ENCODE measurements around the gene FSTL5.
"Not testable (repeated sequence)": the region's sequence is repeated elsewhere in the genome, so short reads cannot be mapped to it uniquely, and the experiment has no call there.

Gene FSTL5

DNA sequence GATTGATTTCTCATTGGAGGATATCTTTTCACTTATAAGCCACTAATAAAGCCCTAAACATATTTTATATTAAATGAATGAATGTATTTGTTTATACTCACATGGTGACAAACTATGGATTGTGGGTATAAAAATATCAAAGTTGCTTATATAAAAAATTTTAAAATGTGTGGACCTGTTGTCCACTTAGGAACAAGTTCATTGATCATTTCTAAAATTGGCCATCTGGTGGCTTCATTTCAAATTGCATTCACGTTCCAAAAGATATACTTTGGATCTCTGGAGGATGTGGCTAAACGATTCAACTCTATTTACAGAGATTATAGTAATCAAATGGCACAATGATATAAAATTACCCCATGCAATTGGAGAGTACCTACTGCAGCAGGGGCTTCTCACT lies 32.5 kb downstream of the FSTL5 start:
- Mint-ChIP-seq H3K9me3 (peaks cover 1 to 3% of the 10 kb centered on the region in 2 donors), H3K36me3 (no peaks in the 10 kb centered on the region), H3K4me1 (no peaks in the 10 kb centered on the region), H3K4me3 (no peak overlapping the region), H3K27ac (no peak overlapping the region), H3K27me3 (no peaks in the 10 kb centered on the region)
- no peak for DNase-seq
- ATAC-seq (replicated peaks), result no peak

DNA sequence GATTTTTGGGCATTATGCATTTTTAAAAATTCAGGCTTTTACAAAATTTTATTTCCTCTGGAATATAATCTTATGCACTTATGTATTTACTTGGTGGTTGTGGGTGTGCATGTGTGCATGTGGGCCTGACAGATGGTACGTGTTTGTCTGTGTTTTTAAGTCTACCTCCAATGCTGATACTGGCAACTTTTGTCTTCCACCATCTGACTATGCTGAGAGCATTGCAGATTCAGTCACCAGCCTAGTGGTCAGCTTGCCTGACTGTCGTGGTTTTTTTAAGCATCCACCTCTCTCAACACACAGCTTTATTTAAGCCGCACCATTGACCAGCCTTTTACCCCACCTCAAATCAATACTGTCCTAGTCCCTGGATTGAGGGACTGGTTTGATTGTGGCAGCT lies 37.1 kb downstream of the FSTL5 start:
- Mint-ChIP-seq H3K27me3 (no peaks in the 10 kb centered on the region), H3K9me3 (peaks cover 0 to 3% of the 10 kb centered on the region in 2 donors), H3K27ac (no peak overlapping the region), H3K4me3 (no peak overlapping the region), H3K4me1 (no peaks in the 10 kb centered on the region), H3K36me3 (no peaks in the 10 kb centered on the region)
- ATAC-seq (replicated peaks), result no peak
- no peak for DNase-seq

DNA sequence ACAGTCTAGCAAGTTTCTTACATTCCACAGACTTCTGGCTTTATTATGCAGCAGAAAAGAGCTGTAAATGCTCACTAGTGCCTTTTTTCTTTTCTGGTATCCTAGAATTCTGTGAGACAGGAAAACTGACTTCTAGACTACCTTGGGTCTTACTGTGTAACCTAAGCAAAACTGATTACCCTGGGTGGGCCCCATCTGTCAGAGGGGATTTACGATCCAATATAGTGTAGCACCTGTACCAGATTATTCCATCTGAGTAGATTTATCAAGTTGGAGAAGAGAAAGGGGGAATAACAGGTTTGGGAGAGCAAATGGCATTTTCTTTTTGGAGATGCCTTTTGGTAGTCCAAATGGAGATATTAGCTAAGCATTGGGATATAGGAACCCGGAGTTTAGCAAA lies 46.7 kb downstream of the FSTL5 start:
- no peak for ATAC-seq (replicated peaks)
- Mint-ChIP-seq H3K36me3 (no peaks in the 10 kb centered on the region), H3K27ac (no peak overlapping the region), H3K27me3 (no peaks in the 10 kb centered on the region), H3K4me1 (no peaks in the 10 kb centered on the region), H3K4me3 (no peak overlapping the region), H3K9me3 (no peaks in the 10 kb centered on the region)
- no peak for DNase-seq

DNA sequence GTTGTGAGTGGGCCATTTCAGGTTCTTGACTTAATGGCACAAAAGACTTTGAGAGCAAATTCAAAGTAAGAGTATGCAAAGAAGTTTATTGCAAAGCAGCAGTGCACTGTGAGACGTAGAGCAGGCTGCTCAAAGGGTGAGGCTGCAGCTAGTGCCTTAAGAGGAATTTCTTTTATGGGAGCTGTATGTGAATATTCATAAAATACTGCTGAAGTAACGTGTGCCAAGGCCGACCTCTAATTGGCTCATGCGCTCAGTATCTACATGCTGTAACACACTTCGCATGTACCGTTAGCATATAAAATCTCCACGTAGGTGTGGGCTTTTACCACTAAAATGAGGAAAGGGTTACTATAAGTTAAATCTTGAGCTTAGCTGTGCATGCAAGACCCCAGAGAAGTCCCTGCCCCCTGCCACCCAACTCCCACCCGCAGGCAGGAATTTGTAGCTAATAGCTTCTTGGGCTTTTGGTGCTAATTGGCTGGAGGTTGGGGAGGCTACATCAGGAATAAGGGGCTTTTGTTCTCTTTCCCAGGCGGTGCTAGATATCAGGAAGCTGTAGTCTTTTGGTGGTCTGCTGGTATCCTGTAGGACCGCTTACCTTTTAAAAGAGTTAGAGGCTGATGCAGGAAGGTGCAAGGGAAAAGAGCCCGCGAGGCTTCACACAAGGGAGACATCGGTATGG lies 47.6 kb downstream of the FSTL5 start:
- Mint-ChIP-seq H3K36me3 (no peaks in the 10 kb centered on the region), H3K4me1 (no peaks in the 10 kb centered on the region), H3K27me3 (no peaks in the 10 kb centered on the region), H3K9me3 (no peaks in the 10 kb centered on the region), H3K27ac (no peak overlapping the region), H3K4me3 (no peak overlapping the region)
- ATAC-seq (replicated peaks), result no peak
- DNase-seq, result no peak

DNA sequence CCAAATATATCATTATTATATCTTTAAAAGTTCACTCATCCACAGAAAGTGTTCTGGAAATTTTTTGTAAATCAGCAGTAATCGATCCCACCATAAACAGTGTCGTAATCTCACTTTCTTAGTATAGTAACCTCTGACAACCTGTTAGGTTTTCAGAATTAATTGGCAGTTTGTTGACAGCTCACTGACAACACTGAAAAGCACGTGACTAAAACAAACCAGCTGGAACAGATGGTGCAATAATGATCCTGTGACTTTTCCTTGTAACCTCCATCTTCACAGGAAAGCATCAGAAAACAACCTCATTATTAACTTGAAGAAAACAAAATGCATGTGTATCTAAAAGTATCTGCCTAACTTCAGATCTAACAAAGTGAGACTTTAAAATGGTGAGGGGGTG lies 48.5 kb downstream of the FSTL5 start:
- ATAC-seq (replicated peaks), result no peak
- H3K27me3 Mint-ChIP-seq, result no peaks in the 10 kb centered on the region
- DNase-seq, result no peak
- no peaks in the 10 kb centered on the region for H3K9me3 Mint-ChIP-seq
- no peak overlapping the region for H3K27ac Mint-ChIP-seq
- no peak overlapping the region for H3K4me3 Mint-ChIP-seq
- H3K4me1 Mint-ChIP-seq, result no peaks in the 10 kb centered on the region
- no peaks in the 10 kb centered on the region for H3K36me3 Mint-ChIP-seq

DNA sequence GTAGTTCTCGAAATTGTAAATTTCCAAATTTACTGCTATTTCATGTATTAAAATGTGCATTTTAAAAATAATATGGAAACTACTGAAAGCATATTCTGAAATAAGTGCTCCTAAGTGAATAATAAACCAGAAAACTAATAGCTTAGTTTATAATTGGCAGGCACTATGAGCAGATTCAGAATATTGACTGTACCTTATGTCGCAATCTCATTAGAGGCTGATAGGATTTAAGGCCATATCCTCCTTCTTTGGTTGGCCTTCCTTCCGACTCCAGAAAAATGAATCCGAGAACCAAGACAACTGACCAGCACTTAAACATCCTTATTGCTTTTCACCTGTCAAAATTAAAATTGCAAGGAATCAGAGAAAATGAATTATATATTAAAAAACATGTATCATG lies 52.7 kb downstream of the FSTL5 start:
- ATAC-seq (replicated peaks), result no peak
- no peak overlapping the region for H3K4me3 Mint-ChIP-seq
- H3K4me1 Mint-ChIP-seq, result no peaks in the 10 kb centered on the region
- no peaks in the 10 kb centered on the region for H3K9me3 Mint-ChIP-seq
- H3K27ac Mint-ChIP-seq, result no peak overlapping the region
- no peaks in the 10 kb centered on the region for H3K36me3 Mint-ChIP-seq
- DNase-seq, result no peak
- H3K27me3 Mint-ChIP-seq, result no peaks in the 10 kb centered on the region

DNA sequence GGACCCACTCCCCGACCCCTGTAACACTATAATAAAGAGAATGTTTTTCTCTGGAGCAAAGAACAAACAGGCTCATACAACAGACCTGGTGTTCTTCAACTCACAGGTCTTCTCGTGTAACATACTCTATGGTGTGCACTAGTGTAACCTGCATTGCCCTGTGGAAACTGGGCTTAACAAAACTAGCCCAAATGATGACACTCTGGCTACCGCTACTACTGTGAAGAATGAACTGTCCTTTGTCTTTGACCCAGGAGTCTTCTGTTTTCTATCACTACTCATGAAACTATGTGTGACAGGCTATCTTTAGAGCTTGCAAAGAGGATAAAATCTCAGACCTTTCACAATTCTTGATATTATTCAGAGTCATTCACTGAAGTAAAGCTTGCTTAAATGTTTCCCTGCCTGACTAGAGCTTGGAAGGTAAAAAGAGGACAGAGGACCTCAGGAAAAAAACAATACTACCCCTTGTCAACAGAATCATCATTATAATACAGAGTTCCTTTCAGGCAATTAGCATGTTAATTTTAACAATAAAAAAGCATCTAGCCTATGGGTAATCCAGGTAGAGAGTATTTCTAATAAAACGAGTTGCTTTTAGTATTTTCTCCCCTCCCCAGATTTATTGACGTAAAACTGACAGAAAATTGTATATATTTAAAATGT lies 59.2 kb downstream of the FSTL5 start:
- no peaks in the 10 kb centered on the region for H3K27me3 Mint-ChIP-seq
- H3K27ac Mint-ChIP-seq, result no peak overlapping the region
- H3K36me3 Mint-ChIP-seq, result no peaks in the 10 kb centered on the region
- peaks cover 0 to 4% of the 10 kb centered on the region in 2 donors for H3K9me3 Mint-ChIP-seq
- ATAC-seq (replicated peaks), result no peak
- H3K4me1 Mint-ChIP-seq, result no peaks in the 10 kb centered on the region
- H3K4me3 Mint-ChIP-seq, result no peak overlapping the region
- no peak for DNase-seq

DNA sequence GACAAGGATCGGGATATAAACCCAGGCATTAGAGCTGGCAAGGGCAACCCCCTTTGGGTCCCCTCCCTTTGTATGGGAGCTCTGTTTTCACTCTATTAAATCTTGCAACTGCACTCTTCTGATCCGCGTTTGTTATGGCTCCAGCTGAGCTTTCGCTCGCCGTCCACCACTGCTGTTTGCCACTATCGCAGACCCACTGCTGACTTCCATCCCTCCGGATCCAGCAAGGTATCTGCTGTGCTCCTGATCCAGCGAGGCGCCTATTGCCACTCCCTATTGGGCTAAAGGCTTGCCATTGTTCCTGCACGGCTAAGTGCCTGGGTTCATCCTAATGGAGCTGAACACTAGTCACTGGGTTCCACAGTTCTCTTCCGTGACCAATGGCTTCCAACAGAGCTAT lies 59.9 kb downstream of the FSTL5 start:
- H3K4me3 Mint-ChIP-seq; ATAC-seq (replicated peaks); H3K27me3 Mint-ChIP-seq; H3K27ac Mint-ChIP-seq; H3K4me1 Mint-ChIP-seq; DNase-seq; H3K36me3 Mint-ChIP-seq; H3K9me3 Mint-ChIP-seq: not testable (repeated sequence)

DNA sequence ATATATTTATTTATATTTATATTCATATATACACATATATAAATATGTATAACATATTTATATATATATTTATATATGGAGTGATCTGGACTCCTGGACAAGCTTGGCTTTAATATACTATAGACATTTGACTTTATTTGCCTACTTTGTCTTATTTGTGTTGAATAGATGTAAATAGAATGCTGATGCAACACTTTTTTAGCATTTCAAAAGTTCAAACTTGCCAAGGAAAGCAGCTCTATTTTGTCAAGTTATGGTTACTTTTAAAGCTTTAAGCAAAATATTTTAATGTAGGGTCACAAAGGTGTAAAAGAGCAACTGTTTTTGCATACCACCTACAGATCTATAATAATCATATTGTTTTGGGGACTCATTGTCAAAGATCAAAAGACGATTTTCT lies 61.1 kb downstream of the FSTL5 start:
- no peak overlapping the region for H3K4me3 Mint-ChIP-seq
- no peak overlapping the region for H3K27ac Mint-ChIP-seq
- H3K36me3 Mint-ChIP-seq, result no peaks in the 10 kb centered on the region
- DNase-seq, result no peak
- ATAC-seq (replicated peaks), result no peak
- H3K27me3 Mint-ChIP-seq, result no peaks in the 10 kb centered on the region
- no peaks in the 10 kb centered on the region for H3K4me1 Mint-ChIP-seq
- peaks cover 0 to 4% of the 10 kb centered on the region in 2 donors for H3K9me3 Mint-ChIP-seq

DNA sequence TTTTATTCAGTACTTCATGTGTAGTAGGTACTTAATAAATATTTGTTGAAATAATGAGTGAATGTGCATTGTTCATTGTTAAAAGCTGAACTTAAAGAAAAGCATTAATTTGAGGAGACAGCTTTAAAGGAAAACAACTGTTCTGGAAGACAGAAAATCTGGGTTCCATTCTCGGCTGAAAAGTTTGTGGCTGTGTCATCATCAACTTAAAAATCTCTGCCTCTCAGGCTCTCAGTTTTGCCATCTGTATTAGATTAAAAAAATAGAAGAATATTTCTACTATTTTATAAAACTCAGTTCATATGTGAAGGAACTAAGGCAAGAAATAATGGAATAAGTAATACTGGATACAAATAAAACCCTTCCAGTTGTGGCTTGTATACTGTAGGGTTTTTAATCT lies 62.5 kb downstream of the FSTL5 start:
- Mint-ChIP-seq H3K4me3 (no peak overlapping the region), H3K9me3 (peaks cover 0 to 4% of the 10 kb centered on the region in 2 donors), H3K27ac (no peak overlapping the region), H3K4me1 (no peaks in the 10 kb centered on the region), H3K36me3 (no peaks in the 10 kb centered on the region), H3K27me3 (no peaks in the 10 kb centered on the region)
- no peak for ATAC-seq (replicated peaks)
- no peak for DNase-seq

DNA sequence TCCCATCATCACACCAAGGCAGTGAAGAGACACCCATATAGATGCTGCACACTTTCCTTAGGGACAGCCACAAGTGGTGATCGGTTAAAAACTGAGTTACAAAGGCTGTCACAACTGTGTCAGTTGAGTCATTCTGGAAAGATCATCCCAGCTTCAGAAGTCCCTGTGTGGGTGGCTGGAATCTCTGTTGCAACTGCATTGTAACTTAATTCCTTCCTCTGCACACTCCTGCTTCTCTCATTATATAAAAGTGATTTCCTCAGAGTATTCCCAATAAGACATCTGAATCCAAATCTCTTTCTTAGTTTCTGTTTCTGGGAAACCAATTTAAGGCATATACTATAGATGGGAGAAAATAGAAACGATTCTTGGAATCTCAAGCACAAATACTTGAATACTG lies 88.1 kb downstream of the FSTL5 start:
- H3K4me1 Mint-ChIP-seq, result no peaks in the 10 kb centered on the region
- DNase-seq (no peak), ATAC-seq (replicated peaks) (no peak)
- no peak overlapping the region for H3K4me3 Mint-ChIP-seq
- H3K27ac Mint-ChIP-seq, result no peak overlapping the region
- H3K27me3 Mint-ChIP-seq, result no peaks in the 10 kb centered on the region
- no peaks in the 10 kb centered on the region for H3K9me3 Mint-ChIP-seq
- H3K36me3 Mint-ChIP-seq, result no peaks in the 10 kb centered on the region

DNA sequence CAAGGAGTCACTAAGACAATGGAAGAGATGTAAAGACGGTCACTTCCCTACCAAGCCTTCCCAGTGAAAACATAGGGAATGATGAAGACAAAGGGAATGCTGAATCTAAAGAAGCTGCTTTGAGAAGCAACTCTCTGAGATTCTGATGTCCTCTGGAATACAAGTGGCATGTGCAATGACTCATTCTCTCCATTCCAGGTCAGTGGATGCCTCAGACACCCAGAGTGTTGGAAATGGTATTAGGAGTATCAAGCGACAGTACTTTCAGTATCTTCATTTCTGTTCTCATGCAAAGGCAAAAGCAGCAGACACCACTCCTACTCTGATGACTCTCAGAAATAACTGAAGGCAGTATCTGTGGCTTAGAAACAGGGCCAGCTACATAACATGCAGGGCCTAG lies 102.6 kb downstream of the FSTL5 start:
- peaks cover 0 to 5% of the 10 kb centered on the region in 2 donors for H3K9me3 Mint-ChIP-seq
- no peaks in the 10 kb centered on the region for H3K27me3 Mint-ChIP-seq
- no peak overlapping the region for H3K4me3 Mint-ChIP-seq
- DNase-seq (no peak), ATAC-seq (replicated peaks) (no peak)
- H3K27ac Mint-ChIP-seq, result no peak overlapping the region
- H3K4me1 Mint-ChIP-seq, result no peaks in the 10 kb centered on the region
- no peaks in the 10 kb centered on the region for H3K36me3 Mint-ChIP-seq

DNA sequence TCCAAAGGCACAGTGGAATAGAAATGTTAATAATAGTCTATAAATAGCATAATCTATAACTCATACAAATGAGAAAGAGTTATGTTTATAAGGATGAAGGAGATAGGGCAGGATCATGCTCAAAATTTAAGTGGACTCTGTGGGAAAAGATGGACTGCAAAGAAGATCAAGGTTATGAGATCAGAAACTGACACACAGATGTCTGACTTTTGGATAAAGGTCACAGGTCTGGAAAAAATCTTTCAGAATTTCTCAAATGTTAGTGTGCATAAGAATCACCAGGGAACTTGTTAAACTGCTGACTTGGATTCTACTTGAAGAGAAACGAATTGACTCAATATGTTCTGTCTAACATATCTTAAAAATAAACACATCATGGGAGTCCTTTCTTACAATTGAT lies 104.1 kb downstream of the FSTL5 start:
- DNase-seq (no peak), ATAC-seq (replicated peaks) (no peak)
- no peak overlapping the region for H3K4me3 Mint-ChIP-seq
- H3K4me1 Mint-ChIP-seq, result no peaks in the 10 kb centered on the region
- H3K36me3 Mint-ChIP-seq, result no peaks in the 10 kb centered on the region
- H3K27ac Mint-ChIP-seq, result no peak overlapping the region
- H3K9me3 Mint-ChIP-seq, result peaks cover 0 to 2% of the 10 kb centered on the region in 2 donors
- H3K27me3 Mint-ChIP-seq, result no peaks in the 10 kb centered on the region

DNA sequence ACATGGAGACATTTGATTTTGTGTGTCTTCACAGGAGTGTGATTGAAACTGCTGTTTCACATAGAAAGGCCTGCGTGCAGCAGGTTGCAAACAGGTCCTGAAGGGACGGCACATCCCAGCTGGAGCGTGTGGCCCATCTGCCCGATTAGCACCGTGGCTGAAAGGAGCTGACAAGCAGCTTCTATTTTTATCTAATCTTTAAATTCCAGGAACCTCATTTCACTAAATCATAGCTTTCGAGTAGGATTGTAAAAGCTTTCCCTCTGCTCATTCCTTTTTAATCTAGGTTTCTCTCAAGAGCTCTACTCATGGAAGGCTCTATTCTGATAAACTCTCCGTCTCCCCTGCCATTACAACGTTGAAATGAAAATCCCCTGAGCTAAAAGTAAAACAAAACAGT lies 106.8 kb downstream of the FSTL5 start:
- Mint-ChIP-seq H3K36me3 (no peaks in the 10 kb centered on the region), H3K4me1 (no peaks in the 10 kb centered on the region), H3K27ac (no peak overlapping the region), H3K27me3 (no peaks in the 10 kb centered on the region), H3K9me3 (peaks cover 0 to 2% of the 10 kb centered on the region in 2 donors), H3K4me3 (no peak overlapping the region)
- no peak for DNase-seq
- ATAC-seq (replicated peaks), result no peak

DNA sequence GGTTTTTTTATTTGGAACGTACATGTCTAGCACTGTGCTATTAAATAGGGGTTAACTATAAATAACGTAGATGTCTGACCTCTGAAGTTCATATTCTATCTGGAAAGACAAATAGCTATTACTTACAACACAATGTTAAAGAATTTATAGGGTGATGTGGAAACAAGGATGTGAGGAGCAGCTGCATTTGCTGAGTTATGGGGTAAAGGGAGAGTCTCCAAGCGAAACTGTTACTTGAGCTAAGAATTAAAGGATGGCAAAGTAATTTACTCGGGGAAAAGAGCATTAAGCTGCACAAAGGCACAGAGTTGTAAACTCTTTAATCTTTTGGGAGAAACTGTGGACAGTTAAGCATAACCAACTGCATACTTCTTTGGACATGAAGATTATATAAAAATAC lies 117.7 kb downstream of the FSTL5 start:
- no peak for DNase-seq
- Mint-ChIP-seq H3K4me1 (no peaks in the 10 kb centered on the region), H3K27ac (no peak overlapping the region), H3K27me3 (no peaks in the 10 kb centered on the region), H3K9me3 (no peaks in the 10 kb centered on the region), H3K36me3 (no peaks in the 10 kb centered on the region), H3K4me3 (no peak overlapping the region)
- ATAC-seq (replicated peaks), result no peak
